GM23338 (cell line): ENCODE results near the gene PPP2R5C.

Source experiments
- CREB1 ChIP-seq: fragments of 250-450 bp; sonication (Bioruptor Pico); IDR thresholded peaks from 2 replicates; pipeline ENCODE4 v1.5.0; 2020; ENCODE audit warnings: low read depth, mild to moderate bottlenecking, moderate library complexity
- CTCF ChIP-seq, 2 experiments: fragments of 200-600 bp in 1 of 2; sonication (generic) in 1 of 2; conservative IDR thresholded peaks; 2 replicates each; pipeline versions ENCODE4 v1.5.1 to v1.6.1; 2016 to 2017; ENCODE audit warnings: antibody characterized with exemption in 2 of 2, low read depth in 2 of 2, mild to moderate bottlenecking in 2 of 2, moderate library complexity in 1 of 2
- ETS1 ChIP-seq: IDR thresholded peaks from 2 replicates; pipeline ENCODE4 v1.6.1; 2016; ENCODE audit warnings: antibody characterized with exemption
- EZH2 ChIP-seq: fragments of 200-600 bp; sonication (generic); IDR thresholded peaks from one replicate; pipeline ENCODE4 v1.8.0; 2017; ENCODE audit warnings: antibody characterized with exemption, mild to moderate bottlenecking, low read depth; ENCODE audit not compliant: unreplicated experiment
- EZH2phosphoT487 ChIP-seq: fragments of 200-600 bp; sonication (generic); IDR thresholded peaks from one replicate; pipeline ENCODE4 v1.8.1; 2018; ENCODE audit warnings: antibody characterized with exemption; ENCODE audit not compliant: unreplicated experiment
- JUNB ChIP-seq: IDR thresholded peaks from one replicate; pipeline ENCODE4 v1.6.1; 2016; ENCODE audit warnings: antibody characterized with exemption; ENCODE audit not compliant: unreplicated experiment
- POLR2AphosphoS5 ChIP-seq: IDR thresholded peaks from 2 replicates; pipeline ENCODE4 v1.6.1; 2016; ENCODE audit warnings: antibody characterized with exemption, low read depth
- REST ChIP-seq: IDR thresholded peaks from one replicate; pipeline ENCODE4 v1.6.1; 2018; ENCODE audit warnings: antibody characterized with exemption; ENCODE audit not compliant: unreplicated experiment
- STAT1 ChIP-seq: IDR thresholded peaks from one replicate; pipeline ENCODE4 v1.6.1; 2016; ENCODE audit warnings: antibody characterized with exemption; ENCODE audit not compliant: unreplicated experiment
- ZNF114 ChIP-seq: fragments of 250-450 bp; sonication (Bioruptor Pico); IDR thresholded peaks from 2 replicates; pipeline ENCODE4 v1.5.0; 2020; ENCODE audit warnings: mild to moderate bottlenecking, moderate library complexity
- ZNF331 ChIP-seq: fragments of 250-450 bp; sonication (Bioruptor Pico); IDR thresholded peaks from 2 replicates; pipeline ENCODE4 v1.5.0; 2020; ENCODE audit warnings: low read depth, mild to moderate bottlenecking, moderate library complexity

GRCh38 chr14:101821528-101821927 is 60.0 kb downstream of the PPP2R5C start:
- TF ChIP-seq CTCF (conservative IDR thresholded peaks at IDR 0.05; ENCODE audit: low read depth in 2 of 2) (no peak), EZH2 (no peak), ETS1 (no peak), POLR2AphosphoS5 (no peak), REST (no peak), EZH2phosphoT487 (no peak), ZNF331 (CRISPR knock-in tag) (no peak), STAT1 (no peak), JUNB (no peak), CREB1 (CRISPR knock-in tag) (no peak), ZNF114 (CRISPR knock-in tag) (no peak)
